Esophagus squamous epithelium (tissue), 5 donors: ENCODE results near the gene HOXA7. TPM values are rescaled to one million over a fixed set of nuclear protein-coding genes. Genes with fewer than 3 reads are reported as not detected.
A peak's percentile ranks its signal among the peaks of the same experiment; 100 is the strongest.

Experiments used
- DNase-seq: peaks from one replicate; lab custom pipeline; 2025; lab: John Stamatoyannopoulos, UW
- H3K27ac ChIP-seq, 4 donors: fragments of 200-600 bp; sonication (generic); one replicate each; pipeline ENCODE4 v1.5.1; 2016 to 2019; ENCODE audit warnings: mild to moderate bottlenecking in 1 of 4
- H3K27me3 ChIP-seq, 4 donors: fragments of 200-600 bp; sonication (generic); 1 replicate in 3 of 4; 2 replicates in 1 of 4; pipeline versions ENCODE4 v1.5.1 to v1.6.0; 2017 to 2021; ENCODE audit warnings: antibody characterized with exemption in 1 of 4
- H3K36me3 ChIP-seq, 3 donors: fragments of 200-600 bp; sonication (generic); one replicate each; pipeline ENCODE4 v1.5.1; 2016 to 2019
- H3K4me1 ChIP-seq, 3 donors: fragments of 200-600 bp; sonication (generic); one replicate each; pipeline ENCODE4 v1.5.1; 2017 to 2019
- H3K4me3 ChIP-seq, 4 donors: fragments of 200-600 bp; sonication (generic); 1 replicate in 3 of 4; 2 replicates in 1 of 4; pipeline ENCODE4 v1.5.1; 2016 to 2019; ENCODE audit warnings: mild to moderate bottlenecking in 2 of 4, moderate library complexity in 1 of 4
- H3K9me3 ChIP-seq, 3 donors: fragments of 200-600 bp; sonication (generic); one replicate each; pipeline ENCODE4 v1.5.1; 2016 to 2019
- POLR2A ChIP-seq, 4 donors: fragments of 450-650 bp; IDR thresholded peaks; one replicate each; pipeline ENCODE4 v1.6.1; 2017; ENCODE audit warnings: antibody characterized with exemption in 4 of 4, mild to moderate bottlenecking in 4 of 4, moderate library complexity in 3 of 4
- WGBS, 2 donors: methylation state at CpG; one replicate each; pipeline ENCODE4 v1.1.5; 2018; 5-methylcytosine and 5-hydroxymethylcytosine counted together
- intact Hi-C: fragments of 100-400 bp; cut with DNase I; formaldehyde crosslinking; loops from one replicate; pipeline ENCODE4 v1.15.0; 2022
- total RNA-seq, 4 donors: library from RNA; depleted of rRNA; stranded (reverse); fragments of >200 nt; gene quantifications; one replicate each; pipeline ENCODE4 v1.1.0, GENCODE V29; 2016
- TF ChIP-seq, protein P1 (sequence below), 6 experiments: fragments of 450-650 bp in 4 of 6; fragments of 200-600 bp in 2 of 6; sonication (generic) in 2 of 6; IDR thresholded peaks; one replicate each; pipeline ENCODE4 v1.5.1; 2016 to 2019; ENCODE audit warnings: antibody characterized with exemption in 6 of 6, mild to moderate bottlenecking in 4 of 6, moderate library complexity in 4 of 6
- donor health status: DM: yes; HTN: yes; CAD: no.

The HOXA7 gene
- total RNA-seq, 4 donors from 2014 or later = 0.23 to 0.76 (median 0.48) TPM

DNA sequence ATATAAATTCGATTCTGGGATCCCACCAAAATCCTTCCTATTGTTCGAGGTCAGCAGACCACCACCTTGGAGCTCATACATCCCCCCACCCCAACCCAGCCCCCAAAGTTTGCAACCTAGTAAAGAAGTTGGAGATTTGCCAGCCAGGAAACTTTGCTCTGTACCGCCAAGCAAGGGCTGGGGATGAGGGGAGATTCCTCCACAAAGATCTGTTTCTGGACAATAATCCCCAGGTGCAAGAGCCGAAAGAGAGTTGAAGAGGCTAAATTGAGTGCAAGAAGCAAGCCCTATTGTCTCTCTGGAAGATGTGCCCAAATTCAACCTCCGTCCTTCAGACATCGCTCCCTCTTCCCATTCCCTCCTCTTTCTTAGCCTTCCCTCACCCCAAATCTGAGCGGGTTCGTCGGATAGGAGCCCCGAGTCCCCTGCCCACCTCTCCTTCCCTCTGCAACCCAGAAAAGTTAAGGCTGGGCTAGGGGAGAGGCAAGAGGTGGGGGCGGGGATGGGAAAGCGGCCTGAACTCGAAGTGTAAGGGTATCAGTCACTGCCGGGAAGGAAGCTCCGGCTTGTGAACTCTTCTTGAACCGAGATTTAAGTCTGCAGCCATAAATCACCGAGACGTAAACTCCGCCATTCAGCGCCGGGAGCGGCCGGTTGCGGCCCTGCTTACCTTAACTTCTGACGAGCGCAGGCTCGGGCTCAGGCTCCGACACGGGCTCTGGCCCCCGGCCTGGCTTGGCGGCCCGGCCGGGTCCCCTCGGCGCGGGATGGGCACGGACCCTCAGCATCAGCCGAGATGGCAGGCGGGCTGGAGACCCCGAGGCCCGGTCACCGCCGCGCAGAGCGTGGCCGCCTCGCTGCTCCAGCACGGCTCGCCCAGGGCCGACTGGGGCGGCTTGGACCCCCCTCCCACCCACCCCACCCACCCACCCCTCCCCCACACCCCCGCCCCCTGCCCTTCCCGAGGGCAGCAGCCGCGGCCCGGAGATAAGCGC lies 43.2 kb downstream of the HOXA7 start:
- 12 to 30% methylated on average over 12 to 19 of the region's 57 CpGs for WGBS, 2 donors
- no peaks in the 10 kb centered on the region for H3K9me3 ChIP-seq
- no peaks in the 10 kb centered on the region for H3K27me3 ChIP-seq
- TF ChIP-seq, protein P1, sequence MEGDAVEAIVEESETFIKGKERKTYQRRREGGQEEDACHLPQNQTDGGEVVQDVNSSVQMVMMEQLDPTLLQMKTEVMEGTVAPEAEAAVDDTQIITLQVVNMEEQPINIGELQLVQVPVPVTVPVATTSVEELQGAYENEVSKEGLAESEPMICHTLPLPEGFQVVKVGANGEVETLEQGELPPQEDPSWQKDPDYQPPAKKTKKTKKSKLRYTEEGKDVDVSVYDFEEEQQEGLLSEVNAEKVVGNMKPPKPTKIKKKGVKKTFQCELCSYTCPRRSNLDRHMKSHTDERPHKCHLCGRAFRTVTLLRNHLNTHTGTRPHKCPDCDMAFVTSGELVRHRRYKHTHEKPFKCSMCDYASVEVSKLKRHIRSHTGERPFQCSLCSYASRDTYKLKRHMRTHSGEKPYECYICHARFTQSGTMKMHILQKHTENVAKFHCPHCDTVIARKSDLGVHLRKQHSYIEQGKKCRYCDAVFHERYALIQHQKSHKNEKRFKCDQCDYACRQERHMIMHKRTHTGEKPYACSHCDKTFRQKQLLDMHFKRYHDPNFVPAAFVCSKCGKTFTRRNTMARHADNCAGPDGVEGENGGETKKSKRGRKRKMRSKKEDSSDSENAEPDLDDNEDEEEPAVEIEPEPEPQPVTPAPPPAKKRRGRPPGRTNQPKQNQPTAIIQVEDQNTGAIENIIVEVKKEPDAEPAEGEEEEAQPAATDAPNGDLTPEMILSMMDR (IDR thresholded peaks at IDR 0.05) = no peak
- peak in 2 of 4 donors; percentile 67 to 75 for TF ChIP-seq POLR2A (IDR thresholded peaks at IDR 0.05)
- no peak for DNase-seq
- peaks cover 20 to 74% (median 47%) of the 10 kb centered on the region in 3 donors for H3K4me1 ChIP-seq
- no peaks in the 10 kb centered on the region for H3K36me3 ChIP-seq
- peak overlapping the region; percentile 96 to 99 (median 99) for H3K27ac ChIP-seq
- H3K4me3 ChIP-seq = peak overlapping the region; percentile 70 to 91 (median 78)
- intact Hi-C loops = no loop called here

GRCh38 chr7:27112361-27112760 lies 44.1 kb downstream of the HOXA7 start:
- no peak for TF ChIP-seq POLR2A (IDR thresholded peaks at IDR 0.05)
- TF ChIP-seq, protein P1 (IDR thresholded peaks at IDR 0.05) = no peak
- H3K27ac ChIP-seq = peak overlapping the region; percentile 96 to 99 (median 99)
- H3K4me3 ChIP-seq = peak overlapping the region in 3 of 4 donors; percentile 70 to 91 (median 82)
- intact Hi-C loops = no loop called here
- no peaks in the 10 kb centered on the region for H3K27me3 ChIP-seq
- H3K4me1 ChIP-seq = peaks cover 14 to 74% (median 46%) of the 10 kb centered on the region in 3 donors
- H3K36me3 ChIP-seq = no peaks in the 10 kb centered on the region
- WGBS, 2 donors = 20 to 24% methylated on average over 4 of the region's 4 CpGs
- no peaks in the 10 kb centered on the region for H3K9me3 ChIP-seq
- DNase-seq = no peak

DNA sequence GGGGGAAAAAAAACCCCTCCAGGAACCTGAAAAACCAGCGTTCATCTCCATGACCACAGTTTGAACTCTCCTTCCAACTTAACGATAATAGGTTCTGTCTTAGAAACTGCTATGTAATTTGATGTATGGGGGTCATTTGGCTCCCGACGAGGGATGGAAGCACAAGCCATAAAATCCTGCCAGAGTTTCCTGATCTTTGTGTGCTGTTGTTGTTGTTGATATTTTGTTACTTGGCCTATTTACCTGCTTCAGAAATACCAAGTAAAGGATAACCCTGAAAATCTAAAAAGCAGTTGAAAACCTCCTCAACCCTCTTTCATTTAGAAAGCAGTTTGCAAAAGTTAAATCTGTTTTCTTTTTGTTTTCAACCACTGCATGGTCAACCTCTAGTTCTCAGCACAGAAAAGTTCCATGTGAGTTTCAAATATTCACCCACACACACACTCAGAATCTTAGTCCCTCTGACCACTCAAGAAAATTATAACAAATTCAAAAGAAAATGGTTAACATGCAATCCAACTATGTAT lies 44.7 kb downstream of the HOXA7 start:
- DNase-seq = no peak
- TF ChIP-seq, protein P1 (IDR thresholded peaks at IDR 0.05) = no peak
- TF ChIP-seq POLR2A (IDR thresholded peaks at IDR 0.05) = no peak
- Histone ChIP-seq H3K27ac (peak overlapping the region; percentile 96 to 99 (median 99)), H3K4me1 (peaks cover 12 to 74% (median 41%) of the 10 kb centered on the region in 3 donors), H3K36me3 (no peaks in the 10 kb centered on the region), H3K27me3 (no peaks in the 10 kb centered on the region), H3K9me3 (no peaks in the 10 kb centered on the region), H3K4me3 (peak overlapping the region in 3 of 4 donors; percentile 70 to 91 (median 82))
- 9 to 31% methylated on average over 3 to 4 of the region's 4 CpGs for WGBS, 2 donors
- intact Hi-C loops = no loop called here

GRCh38 chr7:27111042-27111750 lies 45.3 kb downstream of the HOXA7 start:
- no peaks in the 10 kb centered on the region for H3K9me3 ChIP-seq
- no peaks in the 10 kb centered on the region for H3K36me3 ChIP-seq
- peak overlapping the region; percentile 18 to 91 (median 63) for H3K4me3 ChIP-seq
- peaks cover 12 to 74% (median 44%) of the 10 kb centered on the region in 3 donors for H3K4me1 ChIP-seq
- peak overlapping the region; percentile 96 to 99 (median 99) for H3K27ac ChIP-seq
- H3K27me3 ChIP-seq = no peaks in the 10 kb centered on the region
- no peak for TF ChIP-seq POLR2A (IDR thresholded peaks at IDR 0.05)
- TF ChIP-seq, protein P1 (IDR thresholded peaks at IDR 0.05) = peak in 2 of 6 experiments; percentile 11 to 17
- intact Hi-C loops = no loop called here
- 9 to 31% methylated on average over 5 to 6 of the region's 6 CpGs for WGBS, 2 donors
- DNase-seq = no peak
